ENCODE results near the gene PKN2. TPM values are rescaled to one million over a fixed set of nuclear protein-coding genes. Genes with fewer than 3 reads are reported as not detected.

The PKN2 gene
- total and polyA plus RNA-seq, 2 of the 4 experiments (the other 2 are of a cell fraction): 12.7 to 22.2 TPM

DNA sequence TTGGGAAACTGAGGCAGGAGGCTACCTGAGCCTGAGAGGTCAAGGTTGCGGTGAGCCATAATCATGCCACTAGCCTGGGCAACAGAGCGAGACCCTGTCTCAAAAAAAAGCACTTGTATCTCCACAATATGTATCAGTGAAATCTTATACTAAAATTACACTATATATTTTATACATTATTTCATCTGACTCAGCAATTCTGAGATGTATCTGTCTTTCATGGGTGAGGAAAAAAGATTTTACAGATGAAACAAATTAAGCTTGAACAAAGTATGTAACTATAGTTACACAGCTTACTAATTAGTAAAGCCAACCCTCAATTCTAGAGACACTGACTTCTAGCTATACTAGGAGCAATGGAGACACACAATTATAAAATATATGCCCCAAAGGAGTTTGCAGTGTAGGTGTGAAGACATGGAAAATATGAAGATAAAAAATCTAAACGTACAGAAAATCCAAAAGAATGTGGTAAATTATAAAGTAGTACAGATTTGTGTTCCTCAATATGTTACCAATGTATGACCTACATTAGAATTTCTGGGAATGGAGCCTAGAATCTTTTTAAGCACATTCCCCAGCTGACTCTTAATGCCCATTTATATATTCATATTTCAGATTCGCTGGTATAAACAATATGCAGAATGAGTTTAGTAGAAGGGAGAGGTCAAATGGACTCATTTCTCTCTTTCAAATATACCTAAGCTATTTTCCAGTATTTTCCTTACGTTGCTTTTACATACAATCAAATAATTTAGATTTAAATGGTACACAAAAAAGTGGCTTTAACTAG is 192.7 kb downstream of the PKN2 start:
- Histone ChIP-seq H2BK15ac (ENCODE audit: low read depth, low read length) (no peak overlapping the region), H2BK20ac (ENCODE audit: low read depth, low read length) (no peak overlapping the region), H3K79me1 (ENCODE audit: low read depth in 1 of 2, low read length in 2 of 2) (peaks cover 29 to 45% of the 10 kb centered on the region in 2 experiments), H3K9me3 (ENCODE audit: control insufficient read depth, insufficient read depth, low read length) (no peaks in the 10 kb centered on the region), H3K27me3 (ENCODE audit: control insufficient read depth, insufficient read depth, low read length) (no peaks in the 10 kb centered on the region), H2AFZ (replicated peaks; ENCODE audit: low read length, poor library complexity) (no peak overlapping the region), H3K9ac (ENCODE audit: low read depth, low read length) (no peak overlapping the region), H4K91ac (ENCODE audit: insufficient read depth, low read depth, low read length) (no peak overlapping the region), H3K36me3 (ENCODE audit: control insufficient read depth, insufficient read depth, low read length) (peaks cover 8% of the 10 kb centered on the region), H2BK5ac (ENCODE audit: low read depth, low read length, poor library complexity, severe bottlenecking) (peak overlapping the region; percentile 33), H3K4me3 (ENCODE audit: insufficient read depth, low read depth, low read length) (no peak overlapping the region), H3K9me1 (ENCODE audit: insufficient read depth, low read length) (no peaks in the 10 kb centered on the region), H2BK120ac (ENCODE audit: low read depth, low read length) (no peak overlapping the region), H4K8ac (ENCODE audit: low read depth in 2 of 2, low read length in 2 of 2) (no peak overlapping the region), H2AK9ac (replicated peaks; ENCODE audit: low read depth, low read length, poor library complexity) (no peak overlapping the region), H2AK5ac (ENCODE audit: low read depth, low read length) (no peak overlapping the region), H3K27ac (ENCODE audit: insufficient read depth, low read length) (no peak overlapping the region; the same call in 1 of the 2 replicates), H3K4me1 (ENCODE audit: control insufficient read depth, insufficient read depth, low read length) (peaks cover 12% of the 10 kb centered on the region; the same call in 1 of the 2 replicates), H4K5ac (ENCODE audit: low read depth, low read length) (no peak overlapping the region), H3K56ac (ENCODE audit: extremely low read depth, insufficient read depth, low read length) (no peak overlapping the region), H3K4ac (ENCODE audit: low read depth, low read length) (no peak overlapping the region), H3K23ac (ENCODE audit: low read depth, low read length) (no peak overlapping the region), H3K18ac (ENCODE audit: low read depth, low read length) (no peak overlapping the region), H3K14ac (replicated peaks; ENCODE audit: low read depth, low read length) (no peak overlapping the region), H4K20me1 (ENCODE audit: insufficient read depth, low read length) (0 out of 2 replicates have a peak, but pooled peaks cover 5% of the 10 kb centered on the region), H3K4me2 (ENCODE audit: low read depth, low read length) (no peak overlapping the region)
- dilution Hi-C loops (cut with HindIII; ENCODE audit: low sequenced_read_pairs, unreplicated experiment): no loop called here
- POLR2A ChIA-PET (ENCODE audit: unreplicated experiment): interaction anchor here (0.7 kb wide), 1 partner anchor 15 kb away, joined by 3 read pairs; the partner anchor contains the start of gene GTF2B
- BruUV-seq (replicated peaks): no TSS peak
- peak; percentile 38; the same call in 1 of the 2 replicates for TF ChIP-seq MAFK (IDR thresholded peaks at IDR 0.05; ENCODE audit: low read depth, low read length)
- TF ChIP-seq, protein P1, sequence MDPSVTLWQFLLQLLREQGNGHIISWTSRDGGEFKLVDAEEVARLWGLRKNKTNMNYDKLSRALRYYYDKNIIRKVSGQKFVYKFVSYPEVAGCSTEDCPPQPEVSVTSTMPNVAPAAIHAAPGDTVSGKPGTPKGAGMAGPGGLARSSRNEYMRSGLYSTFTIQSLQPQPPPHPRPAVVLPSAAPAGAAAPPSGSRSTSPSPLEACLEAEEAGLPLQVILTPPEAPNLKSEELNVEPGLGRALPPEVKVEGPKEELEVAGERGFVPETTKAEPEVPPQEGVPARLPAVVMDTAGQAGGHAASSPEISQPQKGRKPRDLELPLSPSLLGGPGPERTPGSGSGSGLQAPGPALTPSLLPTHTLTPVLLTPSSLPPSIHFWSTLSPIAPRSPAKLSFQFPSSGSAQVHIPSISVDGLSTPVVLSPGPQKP (IDR thresholded peaks at IDR 0.05; ENCODE audit: borderline replicate concordance, low read depth, low read length): no peak
- ATAC-seq (ENCODE audit: low read depth) (peak; percentile 40; the same call in 1 of the 2 replicates), DNase-seq (peak; percentile 45)
- intact Hi-C loops (cut with micrococcal nuclease): loop anchor here (1.0 to 2.0 kb wide), 4 partner anchors 140 to 268 kb away; partner anchors contain the start of gene PKN2
- in situ Hi-C loops (cut with MboI; ENCODE audit: low sequenced_read_pairs): loop anchor here (10.0 kb wide), 2 partner anchors 132 to 202 kb away; no protein-coding TSS in a partner anchor
- no CpG with 5 or more reads among the region's 5 CpGs for WGBS, 2 experiments (ENCODE audit: extremely low coverage in 2 of 2, insufficient read length in 1 of 2)
- CTCF ChIA-PET: interaction anchor here (0.6 to 1.2 kb wide), 4 partner anchors 15 to 224 kb away, joined by 3 read pairs; no protein-coding TSS in a partner anchor
